ENCODE results near the gene ARMH1.
A peak's percentile ranks its signal among the peaks of the same experiment; 100 is the strongest.
"Not testable (repeated sequence)": the region's sequence is repeated elsewhere in the genome, so short reads cannot be mapped to it uniquely, and the experiment has no call there.

The ARMH1 gene

GRCh38 chr1:44645476-44646244 lies 28.9 kb upstream of the ARMH1 start:
- DNase-seq = no peak

GRCh38 chr1:44646261-44647110 lies 28.0 kb upstream of the ARMH1 start:
- no peak for DNase-seq

GRCh38 chr1:44647896-44648295 lies 26.6 kb upstream of the ARMH1 start:
- DNase-seq = no peak

GRCh38 chr1:44648529-44649250 lies 25.8 kb upstream of the ARMH1 start:
- DNase-seq = no peak

GRCh38 chr1:44649788-44650158 lies 24.7 kb upstream of the ARMH1 start:
- DNase-seq = no peak

GRCh38 chr1:44650159-44650831 lies 24.2 kb upstream of the ARMH1 start:
- DNase-seq = no peak

GRCh38 chr1:44651069-44651468 lies 23.4 kb upstream of the ARMH1 start:
- no peak for DNase-seq

GRCh38 chr1:44652445-44653106 lies 21.9 kb upstream of the ARMH1 start:
- DNase-seq = peak; percentile 62

- DNase-seq = no peak
Observed at GRCh38 chr1:44653107-44653964, 21.2 kb upstream of the ARMH1 start.

- no peak for DNase-seq
Observed at GRCh38 chr1:44654621-44655187, 19.8 kb upstream of the ARMH1 start.

- no peak for DNase-seq
Observed at GRCh38 chr1:44655609-44656008, 18.9 kb upstream of the ARMH1 start.

GRCh38 chr1:44659566-44659965 lies 14.9 kb upstream of the ARMH1 start:
- DNase-seq = no peak

- DNase-seq = peak; percentile 70
Observed at GRCh38 chr1:44660176-44660575, 14.3 kb upstream of the ARMH1 start.

- DNase-seq = peak; percentile 38
Observed at GRCh38 chr1:44661781-44662682, 12.5 kb upstream of the ARMH1 start.

GRCh38 chr1:44662683-44663030 lies 11.9 kb upstream of the ARMH1 start:
- no peak for DNase-seq

- DNase-seq = no peak
Observed at GRCh38 chr1:44663417-44663816, 11.1 kb upstream of the ARMH1 start.

- DNase-seq = no peak
Observed at GRCh38 chr1:44664730-44665370, 9.7 kb upstream of the ARMH1 start.

GRCh38 chr1:44666719-44667118 lies 7.8 kb upstream of the ARMH1 start:
- DNase-seq = not testable (repeated sequence)

All from NCI-H2171 (cell line).